ENCODE data around the gene FA2H.

Gene FA2H

GRCh38 chr16:74751658-74752057, 23.0 kb downstream of the FA2H start:
- H3K27ac ChIP-seq (replicated peaks) = no peak overlapping the region
- TF ChIP-seq CTCF (IDR thresholded peaks at IDR 0.05; ENCODE audit: insufficient read depth, low read length) (no peak), GABPA (IDR thresholded peaks at IDR 0.05; ENCODE audit: low read depth) (no peak), POLR2AphosphoS5 (IDR thresholded peaks at IDR 0.05; ENCODE audit: low read depth) (no peak), REST (IDR thresholded peaks at IDR 0.05; ENCODE audit: insufficient replicate concordance, low read depth) (peak; percentile 10), SPI1 (IDR thresholded peaks at IDR 0.05; ENCODE audit: borderline replicate concordance, low read depth) (no peak)
- no peaks in the 10 kb centered on the region for H3K27me3 ChIP-seq (ENCODE audit: insufficient read depth, poor library complexity, severe bottlenecking)
- no peak overlapping the region for H3K4me3 ChIP-seq (replicated peaks; ENCODE audit: insufficient read depth, low read length)
- DNase-seq (ENCODE audit: low read depth in 1 of 2, low spot score in 1 of 2) = no peak

GRCh38 chr16:74749291-74750055, 25.1 kb downstream of the FA2H start:
- no peak for DNase-seq (ENCODE audit: low read depth in 1 of 2, low spot score in 1 of 2)
- no peak overlapping the region for H3K4me3 ChIP-seq (replicated peaks; ENCODE audit: insufficient read depth, low read length)
- TF ChIP-seq SPI1 (IDR thresholded peaks at IDR 0.05; ENCODE audit: borderline replicate concordance, low read depth) = no peak
- no peak for TF ChIP-seq REST (IDR thresholded peaks at IDR 0.05; ENCODE audit: insufficient replicate concordance, low read depth)
- TF ChIP-seq GABPA (IDR thresholded peaks at IDR 0.05; ENCODE audit: low read depth) = no peak
- TF ChIP-seq CTCF (IDR thresholded peaks at IDR 0.05; ENCODE audit: insufficient read depth, low read length) = no peak
- no peak for TF ChIP-seq POLR2AphosphoS5 (IDR thresholded peaks at IDR 0.05; ENCODE audit: low read depth)
- H3K27me3 ChIP-seq (ENCODE audit: insufficient read depth, poor library complexity, severe bottlenecking) = no peaks in the 10 kb centered on the region
- no peak overlapping the region for H3K27ac ChIP-seq (replicated peaks)

GRCh38 chr16:74748616-74749026, 26.0 kb downstream of the FA2H start:
- no peak for TF ChIP-seq CTCF (IDR thresholded peaks at IDR 0.05; ENCODE audit: insufficient read depth, low read length)
- TF ChIP-seq SPI1 (IDR thresholded peaks at IDR 0.05; ENCODE audit: borderline replicate concordance, low read depth) = no peak
- Histone ChIP-seq H3K27ac (replicated peaks) (no peak overlapping the region), H3K27me3 (ENCODE audit: insufficient read depth, poor library complexity, severe bottlenecking) (no peaks in the 10 kb centered on the region), H3K4me3 (replicated peaks; ENCODE audit: insufficient read depth, low read length) (no peak overlapping the region)
- no peak for DNase-seq (ENCODE audit: low read depth in 1 of 2, low spot score in 1 of 2)

Data from HL-60 (cell line).